CD4-positive, alpha-beta memory T cell (primary cell): Measurements from ENCODE around the gene PLBD2. TPM values are rescaled to one million over a fixed set of nuclear protein-coding genes. Genes with fewer than 3 reads are reported as not detected.

ENCODE experiments used
- CTCF ChIA-PET: fragments of 350-600 bp; sonication (Branson Sonifier 250); formaldehyde crosslinking; loops from one replicate; lab custom pipeline; 2021; ENCODE audit warnings: inconsistent platforms; ENCODE audit not compliant: partially characterized antibody; lab: Charles Lee
- POLR2A ChIA-PET: fragments of 350-600 bp; sonication (Branson Sonifier 250); formaldehyde crosslinking; loops from one replicate; lab custom pipeline; 2021; ENCODE audit not compliant: partially characterized antibody; lab: Charles Lee
- DNase-seq, 5 donors: peaks; one replicate each; pipeline versions ENCODE4 v3.0.0 to v3.0.0-alpha.2; 2020 to 2022; ENCODE audit warnings: mixed read lengths in 1 of 5
- H3K27ac ChIP-seq: one replicate; pipeline ENCODE4 v1.7.0; 2013; ENCODE audit warnings: low read depth, low read length
- H3K27me3 ChIP-seq: 2 replicates; pipeline ENCODE4 v1.7.0; 2013; ENCODE audit warnings: mild to moderate bottlenecking, low read length, moderate library complexity; ENCODE audit not compliant: insufficient read depth
- H3K36me3 ChIP-seq: 2 replicates; pipeline ENCODE4 v1.7.0; 2013; ENCODE audit warnings: mild to moderate bottlenecking, low read length, moderate library complexity; ENCODE audit not compliant: insufficient read depth
- H3K4me1 ChIP-seq: 2 replicates; pipeline ENCODE4 v1.7.0; 2013; ENCODE audit warnings: mild to moderate bottlenecking, low read length, moderate library complexity; ENCODE audit not compliant: insufficient read depth
- H3K4me3 ChIP-seq, 2 donors: one replicate each; pipeline ENCODE4 v1.7.0; 2013; ENCODE audit warnings: low read length in 2 of 2, mild to moderate bottlenecking in 1 of 2
- H3K9me3 ChIP-seq, 2 donors: one replicate each; pipeline ENCODE4 v1.7.0; 2013; ENCODE audit warnings: low read length in 2 of 2, control low read depth in 1 of 2; ENCODE audit not compliant: control insufficient read depth in 1 of 2
- H3K27ac Mint-ChIP-seq, 7 donors: one replicate each; pipeline ENCODE4 v1.8.0; 2020 to 2021; ENCODE audit warnings: mixed read lengths in 7 of 7, mild to moderate bottlenecking in 6 of 7, inconsistent platforms in 3 of 7, moderate library complexity in 3 of 7
- H3K27me3 Mint-ChIP-seq, 2 donors: one replicate each; pipeline ENCODE4 v1.8.0; 2020 to 2021; ENCODE audit warnings: mixed read lengths in 2 of 2
- H3K36me3 Mint-ChIP-seq, 2 donors: one replicate each; pipeline ENCODE4 v1.8.0; 2020 to 2021; ENCODE audit warnings: mixed read lengths in 2 of 2, inconsistent platforms in 1 of 2, mild to moderate bottlenecking in 1 of 2
- H3K4me1 Mint-ChIP-seq, 4 donors: one replicate each; pipeline ENCODE4 v1.8.0; 2020 to 2021; ENCODE audit warnings: mixed read lengths in 4 of 4, mild to moderate bottlenecking in 1 of 4
- H3K4me3 Mint-ChIP-seq, 8 donors: one replicate each; pipeline ENCODE4 v1.8.0; 2020 to 2021; ENCODE audit warnings: mixed read lengths in 8 of 8, mild to moderate bottlenecking in 7 of 8, moderate library complexity in 6 of 8, inconsistent platforms in 3 of 8
- H3K9me3 Mint-ChIP-seq, 8 donors: one replicate each; pipeline ENCODE4 v1.8.0; 2020 to 2021; ENCODE audit warnings: mixed read lengths in 8 of 8, mild to moderate bottlenecking in 5 of 8, inconsistent platforms in 3 of 8, moderate library complexity in 1 of 8
- intact Hi-C: fragments of 100-400 bp; cut with micrococcal nuclease; formaldehyde crosslinking; loops from one replicate; pipeline ENCODE4 v1.15.1; 2023
- polyA plus RNA-seq, 2 donors: library from polyadenylated mRNA; unstranded; fragments of 300-500 nt; fragmentation: Illumina TruSeq; gene quantifications; one replicate each; pipeline ENCODE4 v1.2.3, GENCODE V29; 2021
- total RNA-seq, 2 experiments: library from RNA; stranded (reverse); gene quantifications; one replicate each; pipeline ENCODE4 v1.2.3, GENCODE V29; 2021

Gene PLBD2
- total and polyA plus RNA-seq, 4 experiments from 2014 or later, result 2.2 to 18.4 (median 13.1) TPM

DNA sequence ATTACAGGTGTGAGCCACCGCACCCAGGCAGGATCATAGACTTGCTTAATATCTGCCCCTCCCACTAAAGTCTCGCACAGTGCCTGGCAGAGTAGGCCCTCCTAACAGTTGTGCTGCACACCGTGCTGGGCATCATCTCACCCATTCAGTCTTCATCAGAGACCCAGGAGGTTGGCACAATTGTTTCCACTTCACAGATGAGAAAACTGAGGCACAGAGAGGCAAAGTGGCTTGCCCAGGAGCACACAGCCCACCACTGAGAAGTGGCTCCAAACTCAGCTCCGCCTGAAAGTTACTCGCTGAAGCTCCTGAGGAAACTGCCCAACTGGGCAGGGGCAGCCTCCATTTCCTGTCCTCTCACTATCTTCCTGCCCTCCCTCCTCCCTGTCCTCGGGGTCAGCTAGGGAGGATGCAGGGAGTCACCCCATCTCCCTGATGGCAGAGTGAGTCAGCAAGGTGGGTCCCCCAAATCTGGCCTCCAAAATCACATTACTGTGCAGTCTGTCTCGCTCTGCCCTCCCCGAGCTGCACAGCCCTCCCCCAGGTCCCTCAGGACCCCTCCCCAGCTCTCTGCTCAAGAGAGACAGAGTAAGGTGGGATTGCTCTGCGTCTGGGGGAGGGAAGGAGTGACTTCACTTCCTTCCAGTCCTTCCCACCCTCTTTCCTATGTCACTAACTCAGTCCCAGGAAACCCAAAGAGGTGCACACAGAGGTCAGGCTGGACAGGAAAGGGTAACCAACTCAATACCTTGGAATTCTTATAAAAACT is 29.2 kb upstream of the PLBD2 start:
- H3K4me3 ChIP-seq, result no peak overlapping the region
- H3K27me3 ChIP-seq, result no peaks in the 10 kb centered on the region
- DNase-seq, result no peak
- Mint-ChIP-seq H3K4me3 (no peak overlapping the region), H3K27me3 (no peaks in the 10 kb centered on the region), H3K36me3 (peaks cover 25 to 47% of the 10 kb centered on the region in 2 donors), H3K4me1 (peaks cover 30 to 72% (median 44%) of the 10 kb centered on the region in 4 donors), H3K9me3 (no peaks in the 10 kb centered on the region), H3K27ac (peak overlapping the region in 1 of 7 donors; percentile 61)
- peaks cover 11% of the 10 kb centered on the region for H3K36me3 ChIP-seq
- no peak overlapping the region for H3K27ac ChIP-seq
- peaks cover 14% of the 10 kb centered on the region for H3K4me1 ChIP-seq
- ChIA-PET POLR2A (no interaction called here), CTCF (no interaction called here)
- no peaks in the 10 kb centered on the region for H3K9me3 ChIP-seq
- intact Hi-C loops, result no loop called here

DNA sequence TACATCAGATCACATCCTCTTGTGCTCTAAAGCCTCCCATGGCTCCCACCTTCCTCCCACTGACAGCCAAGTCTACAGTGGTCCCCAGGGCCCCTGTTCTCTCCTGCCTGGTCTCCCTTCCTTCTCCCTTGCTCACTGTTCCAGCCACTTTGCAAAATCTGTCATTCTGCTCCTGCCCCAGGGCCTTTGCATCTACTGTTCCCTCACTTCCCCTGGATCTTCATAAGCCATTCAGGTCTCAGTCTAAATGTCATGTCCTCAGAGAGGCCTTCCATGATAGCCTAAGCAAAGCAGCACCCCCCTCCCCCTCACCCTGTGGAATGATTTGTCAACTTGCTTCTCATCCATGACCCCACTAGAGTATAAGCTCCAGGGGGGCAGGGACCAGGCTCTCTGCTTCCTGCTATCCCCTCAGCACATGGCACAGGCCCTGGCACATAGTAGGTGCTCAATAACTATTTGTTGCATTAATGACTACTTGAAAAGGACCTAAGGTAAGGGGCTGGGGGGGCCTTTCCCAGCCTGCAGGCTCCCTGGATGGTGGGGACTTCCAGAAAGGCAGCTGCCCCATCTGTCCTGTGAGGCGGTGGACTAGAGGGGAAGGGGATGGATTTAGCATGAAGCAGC is 28.5 kb upstream of the PLBD2 start:
- peak overlapping the region in 4 of 7 donors; percentile 5 to 80 (median 42) for H3K27ac Mint-ChIP-seq
- no peak overlapping the region for H3K4me3 ChIP-seq
- H3K36me3 Mint-ChIP-seq, result peaks cover 24 to 50% of the 10 kb centered on the region in 2 donors
- no peaks in the 10 kb centered on the region for H3K9me3 ChIP-seq
- H3K27ac ChIP-seq, result no peak overlapping the region
- intact Hi-C loops, result no loop called here
- peaks cover 31 to 74% (median 48%) of the 10 kb centered on the region in 4 donors for H3K4me1 Mint-ChIP-seq
- no peaks in the 10 kb centered on the region for H3K27me3 ChIP-seq
- DNase-seq, result no peak
- no peaks in the 10 kb centered on the region for H3K27me3 Mint-ChIP-seq
- H3K36me3 ChIP-seq, result peaks cover 11% of the 10 kb centered on the region
- peak overlapping the region in 1 of 8 donors; percentile 46 for H3K4me3 Mint-ChIP-seq
- H3K4me1 ChIP-seq, result peaks cover 14% of the 10 kb centered on the region
- ChIA-PET CTCF (no interaction called here), POLR2A (no interaction called here)
- H3K9me3 Mint-ChIP-seq, result no peaks in the 10 kb centered on the region

DNA sequence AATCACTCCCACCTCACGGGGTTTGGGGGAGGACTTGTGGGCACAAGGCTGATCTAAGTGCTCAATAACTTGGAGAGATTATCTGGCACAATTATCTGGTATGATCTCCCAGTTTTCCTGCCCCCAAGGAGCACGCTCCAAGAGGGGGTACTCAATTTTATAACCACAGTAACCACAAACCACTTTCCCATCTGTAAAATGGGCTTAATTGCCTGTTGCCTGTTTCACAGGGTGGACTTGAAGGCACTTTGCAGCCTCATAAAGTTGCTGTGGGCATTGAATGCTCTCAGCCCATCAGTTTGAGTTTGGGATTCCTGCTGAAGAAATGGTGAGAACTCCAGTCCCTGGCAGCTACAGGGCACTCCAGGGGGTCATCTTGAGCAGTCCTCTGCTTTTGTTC is 27.9 kb upstream of the PLBD2 start:
- intact Hi-C loops, result no loop called here
- CTCF ChIA-PET, result no interaction called here
- peak overlapping the region in 1 of 8 donors; percentile 68 for H3K4me3 Mint-ChIP-seq

DNA sequence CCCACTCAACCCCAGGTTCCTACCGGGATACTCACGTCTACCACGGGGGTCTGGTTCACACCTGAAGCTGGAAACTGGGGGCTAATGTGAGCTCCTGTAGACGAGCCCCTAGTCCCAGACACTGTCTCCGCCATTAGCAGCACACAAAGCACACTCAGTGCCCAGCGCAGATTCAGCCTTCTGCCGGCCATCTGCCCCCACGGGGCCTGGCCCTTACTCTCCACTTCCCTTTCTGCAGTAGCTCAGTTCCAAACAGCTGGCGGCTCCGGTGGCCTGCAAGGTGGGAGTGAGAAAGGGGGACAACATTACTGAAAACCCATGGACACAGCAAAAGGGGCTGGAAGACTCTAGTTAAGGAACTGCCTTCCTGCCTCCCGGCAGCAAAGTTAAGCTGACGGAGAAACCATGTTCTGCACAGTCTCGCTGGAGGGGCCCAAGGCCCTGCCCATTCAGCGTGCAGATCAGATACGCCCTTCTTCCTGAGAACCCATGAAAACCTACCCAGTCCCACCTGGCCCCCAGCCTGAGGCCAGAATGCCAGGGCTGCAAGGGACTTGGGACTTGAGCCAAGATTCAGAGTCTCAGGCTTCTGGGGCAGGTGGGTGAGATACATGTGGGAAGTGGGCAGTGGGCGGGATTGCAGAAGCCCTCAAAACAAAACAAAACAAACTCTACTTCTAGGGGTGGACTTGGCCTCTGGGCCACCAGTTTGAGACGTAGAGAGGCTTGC is 25.5 kb upstream of the PLBD2 start:
- peaks cover 21 to 46% of the 10 kb centered on the region in 2 donors for H3K36me3 Mint-ChIP-seq
- Histone ChIP-seq H3K4me1 (peaks cover 21% of the 10 kb centered on the region), H3K27ac (no peak overlapping the region), H3K36me3 (peaks cover 11% of the 10 kb centered on the region), H3K9me3 (no peaks in the 10 kb centered on the region), H3K4me3 (no peak overlapping the region), H3K27me3 (no peaks in the 10 kb centered on the region)
- intact Hi-C loops, result no loop called here
- H3K27me3 Mint-ChIP-seq, result no peaks in the 10 kb centered on the region
- H3K4me1 Mint-ChIP-seq, result peaks cover 29 to 70% (median 47%) of the 10 kb centered on the region in 4 donors
- no peaks in the 10 kb centered on the region for H3K9me3 Mint-ChIP-seq
- peak overlapping the region; percentile 25 to 99 (median 98) for H3K4me3 Mint-ChIP-seq
- ChIA-PET CTCF (interaction anchor here (1.6 kb wide), 1 partner anchor 93 kb away, joined by 4 read pairs; no protein-coding TSS in a partner anchor), POLR2A (interaction anchor here (0.6 to 1.0 kb wide), 2 partner anchors 10 to 148 kb away, joined by 3 read pairs; partner anchors contain the start of genes DDX54 and RITA1)
- peak overlapping the region in 5 of 7 donors; percentile 1 to 72 (median 10) for H3K27ac Mint-ChIP-seq
- no peak for DNase-seq

More for the DNA sequence above, 27.9 kb upstream of the PLBD2 start:
- no peak overlapping the region for H3K4me3 ChIP-seq
- H3K27ac ChIP-seq, result no peak overlapping the region
- H3K9me3 ChIP-seq, result no peaks in the 10 kb centered on the region
- H3K4me1 ChIP-seq, result peaks cover 19% of the 10 kb centered on the region
- POLR2A ChIA-PET, result no interaction called here
- H3K4me1 Mint-ChIP-seq, result peaks cover 31 to 71% (median 47%) of the 10 kb centered on the region in 4 donors
- no peaks in the 10 kb centered on the region for H3K27me3 Mint-ChIP-seq
- DNase-seq, result no peak
- peaks cover 21 to 49% of the 10 kb centered on the region in 2 donors for H3K36me3 Mint-ChIP-seq
- H3K9me3 Mint-ChIP-seq, result no peaks in the 10 kb centered on the region
- no peaks in the 10 kb centered on the region for H3K27me3 ChIP-seq
- H3K27ac Mint-ChIP-seq, result peak overlapping the region in 4 of 7 donors; percentile 22 to 62 (median 54)
- H3K36me3 ChIP-seq, result peaks cover 11% of the 10 kb centered on the region

DNA sequence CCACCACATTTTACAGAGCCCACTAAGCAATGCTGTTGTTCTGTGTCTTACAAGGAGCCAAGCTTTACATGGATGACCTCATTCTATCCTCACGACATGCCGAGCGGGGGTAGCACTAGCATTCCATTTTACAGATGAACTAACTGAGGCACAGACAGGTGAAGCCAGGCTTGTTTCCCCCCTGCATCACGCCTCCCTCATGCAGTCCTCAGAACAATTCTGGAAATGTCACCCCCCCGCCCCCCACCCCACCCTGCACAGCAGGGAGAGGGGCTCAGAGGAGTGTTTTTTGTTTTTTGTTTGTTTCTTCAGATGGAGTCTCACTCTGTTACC is 25.0 kb upstream of the PLBD2 start:
- H3K9me3 Mint-ChIP-seq, result no peaks in the 10 kb centered on the region
- Histone ChIP-seq H3K4me3 (no peak overlapping the region), H3K27me3 (no peaks in the 10 kb centered on the region), H3K4me1 (peaks cover 21% of the 10 kb centered on the region), H3K27ac (no peak overlapping the region), H3K36me3 (peaks cover 11% of the 10 kb centered on the region), H3K9me3 (no peaks in the 10 kb centered on the region)
- H3K27ac Mint-ChIP-seq, result peak overlapping the region in 2 of 7 donors; percentile 7 to 46
- intact Hi-C loops, result no loop called here
- H3K4me3 Mint-ChIP-seq, result peak overlapping the region; percentile 92 to 99 (median 98)
- peaks cover 27 to 67% (median 44%) of the 10 kb centered on the region in 4 donors for H3K4me1 Mint-ChIP-seq
- peaks cover 21 to 43% of the 10 kb centered on the region in 2 donors for H3K36me3 Mint-ChIP-seq
- H3K27me3 Mint-ChIP-seq, result no peaks in the 10 kb centered on the region
- no peak for DNase-seq
- POLR2A ChIA-PET, result interaction anchor here (0.6 kb wide), 1 partner anchor 10 kb away, joined by 3 read pairs; no protein-coding TSS in a partner anchor
- CTCF ChIA-PET, result no interaction called here

DNA sequence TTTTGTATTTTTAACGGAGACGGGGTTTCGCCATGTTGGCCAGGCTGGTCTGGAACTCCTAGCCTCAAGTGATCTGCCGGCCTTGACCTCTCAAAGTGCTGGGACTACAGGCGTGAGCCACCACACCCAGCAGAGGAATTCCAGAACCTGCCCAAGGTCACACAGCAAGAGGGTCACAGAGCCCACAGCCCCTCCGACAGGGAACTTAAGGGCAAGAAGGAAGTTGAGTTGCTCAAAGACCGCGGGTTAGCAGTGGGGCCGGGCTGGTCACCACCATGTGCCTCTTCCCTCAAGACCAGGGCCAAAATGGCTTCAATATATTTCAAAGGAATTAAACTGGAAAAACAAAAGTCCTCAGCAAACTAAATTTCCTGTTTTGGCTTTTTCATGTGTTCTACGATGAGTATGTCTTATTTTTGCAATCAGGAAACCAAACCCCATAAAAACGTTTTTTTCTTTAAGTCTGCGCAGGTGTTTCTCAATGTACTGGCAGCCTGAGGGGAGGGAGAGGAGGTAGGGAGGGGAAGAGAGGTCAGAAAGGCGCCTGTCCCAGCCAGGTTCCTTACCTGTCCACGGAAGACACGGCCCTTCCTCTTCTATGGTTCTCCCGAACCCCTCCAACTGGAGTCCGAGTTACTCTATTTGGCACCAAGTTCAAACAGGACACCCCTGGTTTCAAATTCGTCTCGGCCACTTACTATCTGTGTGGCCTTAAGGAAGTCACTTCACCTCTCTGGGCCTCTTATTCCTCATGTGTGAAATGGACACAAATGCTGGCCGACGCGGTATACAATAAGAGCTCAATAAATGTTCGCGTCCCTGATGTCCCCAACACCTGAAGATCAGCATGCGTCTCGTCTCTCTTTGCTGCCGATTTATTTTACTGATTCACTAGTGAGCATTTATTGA is 24.3 kb upstream of the PLBD2 start:
- Mint-ChIP-seq H3K27me3 (no peaks in the 10 kb centered on the region), H3K36me3 (peaks cover 21 to 42% of the 10 kb centered on the region in 2 donors), H3K9me3 (no peaks in the 10 kb centered on the region), H3K4me3 (peak overlapping the region; percentile 92 to 99 (median 98)), H3K27ac (peak overlapping the region; percentile 84 to 96 (median 89)), H3K4me1 (peaks cover 24 to 60% (median 40%) of the 10 kb centered on the region in 4 donors)
- ChIA-PET POLR2A (interaction anchor here (0.6 to 2.0 kb wide), 6 partner anchors 9 to 356 kb away, joined by 3 to 10 read pairs (median 6); partner anchors contain the start of genes DDX54, OAS2, PLBD2 and RITA1), CTCF (no interaction called here)
- Histone ChIP-seq H3K27me3 (no peaks in the 10 kb centered on the region), H3K9me3 (no peaks in the 10 kb centered on the region), H3K4me3 (peak overlapping the region; percentile 69 to 79), H3K36me3 (peaks cover 11% of the 10 kb centered on the region), H3K27ac (peak overlapping the region; percentile 50), H3K4me1 (peaks cover 21% of the 10 kb centered on the region)
- peak in 4 of 5 donors; percentile 31 to 41 (median 38) for DNase-seq
- intact Hi-C loops, result no loop called here
